ENCODE measurements around the gene MYO5A.
"Not testable (repeated sequence)": the region's sequence is repeated elsewhere in the genome, so short reads cannot be mapped to it uniquely, and the experiment has no call there.

Gene MYO5A

DNA sequence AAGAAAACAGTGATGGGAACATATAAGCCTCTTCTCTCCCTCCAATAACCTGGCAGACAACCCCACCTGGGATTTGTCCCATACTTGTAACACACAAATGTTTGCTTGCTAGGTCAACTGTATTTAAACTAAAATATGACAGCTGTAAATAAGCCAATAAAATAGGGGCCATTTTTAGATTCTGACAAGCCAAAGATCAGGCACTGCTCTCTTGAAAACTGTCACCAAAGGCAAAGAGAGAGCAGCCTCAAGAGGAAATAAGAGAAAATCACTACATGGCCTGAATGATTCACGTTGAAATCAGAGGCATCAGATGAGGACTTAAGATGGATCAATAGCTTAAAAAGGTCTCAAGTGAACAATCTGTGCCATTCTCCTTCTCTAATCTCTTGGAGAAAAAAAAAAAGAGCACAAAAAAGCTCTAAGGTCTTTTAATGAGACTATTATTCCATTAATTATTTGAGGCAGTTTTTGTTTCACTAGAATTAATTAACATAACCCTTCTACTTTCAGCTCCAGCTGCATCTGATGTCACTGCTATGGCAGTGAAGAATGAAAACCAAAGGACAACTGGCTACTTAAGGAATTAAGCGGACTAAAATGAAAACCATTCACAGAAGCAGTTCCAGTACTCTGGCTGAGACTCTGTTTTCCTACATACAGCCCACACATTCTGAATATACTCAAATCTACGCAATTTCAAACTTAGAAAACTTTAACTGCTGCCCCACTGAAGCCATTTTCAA is 19.0 kb downstream of the MYO5A start:
- DNase-seq, result peak in 1 of 56 donors; percentile 1

DNA sequence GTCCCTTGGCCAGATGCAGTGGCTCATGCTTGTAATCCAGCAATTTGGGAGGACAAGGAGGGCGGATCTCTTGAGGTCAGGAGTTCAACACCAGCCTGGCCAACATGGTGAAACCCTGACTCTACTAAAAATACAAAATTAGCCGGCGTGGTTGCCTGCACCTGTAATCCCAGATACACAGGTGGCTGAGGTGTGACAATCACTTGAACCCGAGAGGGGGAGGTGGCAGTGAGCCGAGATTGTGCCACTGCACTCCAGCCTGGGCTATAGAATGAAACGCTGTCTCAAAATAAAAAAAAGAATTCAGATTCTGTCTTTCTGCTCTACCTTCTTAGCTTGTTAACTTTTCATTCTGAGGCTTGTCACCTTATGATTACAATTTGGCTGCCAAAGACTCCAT is 22.1 kb downstream of the MYO5A start:
- DNase-seq, result no peak

DNA sequence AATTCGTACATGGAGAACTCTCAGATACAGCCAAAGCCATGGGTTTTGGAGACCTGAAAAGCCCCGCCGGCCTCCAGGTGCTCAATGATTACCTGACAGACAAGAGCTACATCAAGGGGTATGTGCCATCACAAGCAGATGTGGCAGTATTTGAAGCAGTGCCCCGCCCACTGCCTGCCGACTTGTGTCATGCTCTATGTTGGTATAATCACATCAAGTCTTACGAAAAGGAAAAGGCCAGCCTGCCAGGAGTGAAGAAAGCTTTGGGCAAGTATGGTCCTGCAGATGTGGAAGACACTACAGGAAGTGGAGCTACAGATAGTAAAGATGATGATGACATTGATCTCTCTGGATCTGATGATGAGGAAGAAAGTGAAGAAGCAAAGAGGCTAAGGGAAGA is 23.5 kb downstream of the MYO5A start:
- peak in 1 of 56 donors; percentile 1 for DNase-seq

GRCh38 chr15:52503788-52504496 is 24.7 kb downstream of the MYO5A start:
- DNase-seq, result no peak

DNA sequence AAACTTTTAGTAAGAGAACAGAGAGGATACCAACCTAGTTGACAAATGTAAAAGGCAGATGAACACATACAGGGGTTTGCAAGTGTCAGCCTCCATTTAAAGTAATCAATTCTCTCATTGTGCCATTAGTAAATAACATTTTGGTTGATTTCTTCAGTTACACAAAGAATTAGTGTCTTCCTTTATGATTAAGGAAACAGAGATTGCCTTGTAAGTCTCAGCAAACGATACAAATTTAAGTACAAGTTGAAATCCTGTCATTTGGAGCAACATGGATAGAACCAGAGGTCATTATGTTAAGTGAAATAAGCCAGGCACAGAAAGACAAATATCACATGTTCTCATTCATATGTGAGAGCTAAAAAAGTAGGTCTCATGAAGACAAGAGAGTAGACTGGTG is 26.1 kb downstream of the MYO5A start:
- no peak for DNase-seq

DNA sequence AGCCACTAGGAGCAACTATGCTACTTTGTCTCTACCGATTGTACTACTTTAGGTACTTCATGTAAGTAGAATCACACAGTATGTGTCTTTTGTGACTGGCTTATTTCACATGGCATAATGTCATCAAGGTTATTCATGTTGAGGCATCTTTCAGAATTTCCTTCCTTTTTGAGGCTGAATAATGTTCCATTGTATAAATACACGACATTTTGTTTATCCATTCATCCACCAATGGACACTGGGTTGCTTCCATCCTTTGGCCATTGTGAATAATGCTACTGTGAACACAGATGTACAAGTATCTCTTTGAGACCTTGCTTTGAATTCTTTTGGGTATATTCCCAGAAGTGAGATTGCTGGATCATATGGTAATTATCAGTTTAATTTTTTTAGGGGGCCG is 29.2 kb downstream of the MYO5A start:
- DNase-seq, result peak in 2 of 56 donors; percentile 13 to 15

DNA sequence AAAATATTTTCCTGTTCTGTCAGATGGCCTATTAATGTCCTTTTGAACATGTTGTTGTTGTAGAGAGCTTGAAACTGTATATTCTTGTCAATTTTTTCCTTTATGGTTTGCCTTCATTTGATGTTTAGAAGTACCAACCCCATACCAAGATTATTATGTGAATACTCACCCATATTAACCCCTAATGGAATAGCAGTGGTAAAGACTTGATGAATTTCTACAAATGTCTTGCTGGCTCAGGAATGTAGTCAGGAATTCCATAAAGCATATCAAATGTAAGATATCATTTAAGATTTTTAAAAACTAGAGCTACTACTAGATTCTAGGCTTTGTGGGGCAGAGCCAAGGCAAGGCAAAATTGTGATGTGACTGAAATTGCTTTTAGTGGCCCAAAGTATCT is 30.0 kb downstream of the MYO5A start:
- DNase-seq, result no peak

- DNase-seq, result no peak
These were observed 31.8 kb downstream of the MYO5A start for GRCh38 chr15:52496776-52497470.

- DNase-seq, result no peak
These were observed 32.5 kb downstream of the MYO5A start for GRCh38 chr15:52496175-52496574.

- no peak for DNase-seq
These were observed 33.6 kb downstream of the MYO5A start for GRCh38 chr15:52495125-52495524.

- no peak for DNase-seq
These were observed 34.7 kb downstream of the MYO5A start for GRCh38 chr15:52493968-52494367.

GRCh38 chr15:52492132-52492531 is 36.5 kb downstream of the MYO5A start:
- no peak for DNase-seq

- no peak for DNase-seq
These were observed 37.2 kb downstream of the MYO5A start for GRCh38 chr15:52491472-52491871.

- DNase-seq, result not testable (repeated sequence)
These were observed 39.2 kb downstream of the MYO5A start for GRCh38 chr15:52489430-52489829.

- DNase-seq, result no peak
These were observed 39.9 kb downstream of the MYO5A start for GRCh38 chr15:52488830-52489229.

GRCh38 chr15:52486003-52486996 is 42.4 kb downstream of the MYO5A start:
- peak in 25 of 56 donors; percentile 3 to 41 (median 19) for DNase-seq

DNA sequence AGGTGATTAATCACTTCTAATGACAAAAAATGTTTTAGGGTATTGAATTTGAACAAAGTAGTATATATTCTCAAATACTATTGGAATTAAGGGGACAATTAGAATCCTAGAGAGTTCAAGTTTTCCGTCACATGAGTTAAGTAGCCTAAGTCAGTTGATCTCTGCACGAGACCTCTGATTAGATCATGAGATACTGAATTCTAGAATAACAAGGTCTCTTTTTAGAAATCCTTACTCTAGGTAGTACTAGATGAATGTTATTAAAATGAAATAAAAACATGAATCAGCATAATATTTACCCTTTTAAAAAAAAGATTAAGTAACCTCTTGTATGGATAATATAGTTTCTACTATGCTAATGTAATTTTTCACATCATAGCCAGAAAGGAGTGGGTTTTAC is 43.4 kb downstream of the MYO5A start:
- no peak for DNase-seq

- no peak for DNase-seq
These were observed 45.0 kb downstream of the MYO5A start for GRCh38 chr15:52483707-52484106.

GRCh38 chr15:52481915-52482314 is 46.8 kb downstream of the MYO5A start:
- no peak for DNase-seq

GRCh38 chr15:52480990-52481389 is 47.7 kb downstream of the MYO5A start:
- no peak for DNase-seq

- no peak for DNase-seq
These were observed 62.0 kb downstream of the MYO5A start for GRCh38 chr15:52466716-52467115.

All from amygdala (tissue), 56 donors.